Hematopoietic multipotent progenitor cell treated with erythropoietin and hydrocortisone succinate and interleukin-3 and kit ligand, for 15 days (in vitro differentiated cells): ENCODE results near the gene MAP3K2.
"Not testable (repeated sequence)": the region's sequence is repeated elsewhere in the genome, so short reads cannot be mapped to it uniquely, and the experiment has no call there.

Source experiments
- DNase-seq: peaks from one replicate; pipeline ENCODE4 v3.0.0-alpha.2; 2015; ENCODE audit warnings: low spot score

MAP3K2 gene

DNA sequence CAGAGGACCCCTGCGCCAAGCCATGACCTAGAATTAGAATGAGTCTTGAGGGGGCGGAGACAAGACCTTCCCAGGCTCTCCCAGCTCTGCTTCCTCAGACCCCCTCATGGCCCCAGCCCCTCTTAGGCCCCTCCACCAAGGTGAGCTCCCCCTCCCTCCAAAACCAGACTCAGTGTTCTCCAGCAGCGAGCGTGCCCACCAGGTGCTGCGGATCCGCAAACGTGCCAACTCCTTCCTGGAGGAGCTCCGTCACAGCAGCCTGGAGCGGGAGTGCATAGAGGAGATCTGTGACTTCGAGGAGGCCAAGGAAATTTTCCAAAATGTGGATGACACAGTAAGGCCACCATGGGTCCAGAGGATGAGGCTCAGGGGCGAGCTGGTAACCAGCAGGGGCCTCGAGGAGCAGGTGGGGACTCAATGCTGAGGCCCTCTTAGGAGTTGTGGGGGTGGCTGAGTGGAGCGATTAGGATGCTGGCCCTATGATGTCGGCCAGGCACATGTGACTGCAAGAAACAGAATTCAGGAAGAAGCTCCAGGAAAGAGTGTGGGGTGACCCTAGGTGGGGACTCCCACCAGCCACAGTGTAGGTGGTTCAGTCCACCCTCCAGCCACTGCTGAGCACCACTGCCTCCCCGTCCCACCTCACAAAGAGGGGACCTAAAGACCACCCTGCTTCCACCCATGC lies 33.5 kb upstream of the MAP3K2 start:
- DNase-seq, result no peak

GRCh38 chr2:127420039-127420864 lies 32.5 kb upstream of the MAP3K2 start:
- no peak for DNase-seq

DNA sequence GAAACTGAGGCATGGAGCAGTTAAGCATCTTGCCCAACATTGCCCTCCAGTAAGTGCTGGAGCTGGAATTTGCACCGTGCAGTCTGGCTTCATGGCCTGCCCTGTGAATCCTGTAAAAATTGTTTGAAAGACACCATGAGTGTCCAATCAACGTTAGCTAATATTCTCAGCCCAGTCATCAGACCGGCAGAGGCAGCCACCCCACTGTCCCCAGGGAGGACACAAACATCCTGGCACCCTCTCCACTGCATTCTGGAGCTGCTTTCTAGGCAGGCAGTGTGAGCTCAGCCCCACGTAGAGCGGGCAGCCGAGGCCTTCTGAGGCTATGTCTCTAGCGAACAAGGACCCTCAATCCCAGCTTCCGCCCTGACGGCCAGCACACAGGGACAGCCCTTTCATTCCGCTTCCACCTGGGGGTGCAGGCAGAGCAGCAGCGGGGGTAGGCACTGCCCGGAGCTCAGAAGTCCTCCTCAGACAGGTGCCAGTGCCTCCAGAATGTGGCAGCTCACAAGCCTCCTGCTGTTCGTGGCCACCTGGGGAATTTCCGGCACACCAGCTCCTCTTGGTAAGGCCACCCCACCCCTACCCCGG lies 31.8 kb upstream of the MAP3K2 start:
- no peak for DNase-seq

- no peak for DNase-seq
These were observed 31.3 kb upstream of the MAP3K2 start for GRCh38 chr2:127419112-127419430.

- no peak for DNase-seq
These were observed 30.7 kb upstream of the MAP3K2 start, which contains the start of gene PROC for GRCh38 chr2:127418300-127419111. Gene PROC, plus strand, starts transcription at chr2:127418427. Its CDS starts 1,516 bp downstream, at chr2:127419943.

DNA sequence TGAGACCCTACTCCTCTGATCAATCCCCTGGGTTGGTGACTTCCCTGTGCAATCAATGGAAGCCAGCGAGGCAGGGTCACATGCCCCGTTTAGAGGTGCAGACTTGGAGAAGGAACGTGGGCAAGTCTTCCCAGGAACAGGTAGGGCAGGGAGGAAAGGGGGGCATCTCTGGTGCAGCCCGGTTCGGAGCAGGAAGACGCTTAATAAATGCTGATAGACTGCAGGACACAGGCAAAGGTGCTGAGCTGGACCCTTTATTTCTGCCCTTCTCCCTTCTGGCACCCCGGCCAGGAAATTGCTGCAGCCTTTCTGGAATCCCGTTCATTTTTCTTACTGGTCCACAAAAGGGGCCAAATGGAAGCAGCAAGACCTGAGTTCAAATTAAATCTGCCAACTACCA lies 29.6 kb upstream of the MAP3K2 start:
- DNase-seq, result no peak

DNA sequence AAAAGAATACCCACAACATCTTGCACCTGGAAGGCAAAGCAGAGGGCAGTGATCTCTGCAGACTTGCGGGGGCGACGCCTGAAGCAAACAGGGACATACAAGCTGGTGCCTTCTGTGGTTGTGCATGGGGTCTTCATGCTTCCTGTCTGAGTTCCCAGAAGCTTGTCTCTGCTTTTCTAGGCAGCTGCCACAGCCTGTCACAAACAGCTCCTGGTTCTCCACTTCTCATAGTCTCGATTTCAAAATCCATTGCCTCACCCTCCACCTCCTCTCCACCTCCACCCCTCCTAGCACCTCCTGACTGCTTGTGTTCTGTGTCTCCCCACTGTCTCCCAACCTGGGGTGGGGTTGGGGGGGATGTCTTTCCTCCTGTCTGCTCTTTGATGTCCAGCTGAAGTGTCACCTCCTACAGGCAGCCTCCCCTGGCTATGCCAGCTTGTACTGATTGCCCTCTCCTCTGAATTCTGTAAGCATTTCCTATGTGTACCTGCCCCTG lies 28.8 kb upstream of the MAP3K2 start:
- no peak for DNase-seq

DNA sequence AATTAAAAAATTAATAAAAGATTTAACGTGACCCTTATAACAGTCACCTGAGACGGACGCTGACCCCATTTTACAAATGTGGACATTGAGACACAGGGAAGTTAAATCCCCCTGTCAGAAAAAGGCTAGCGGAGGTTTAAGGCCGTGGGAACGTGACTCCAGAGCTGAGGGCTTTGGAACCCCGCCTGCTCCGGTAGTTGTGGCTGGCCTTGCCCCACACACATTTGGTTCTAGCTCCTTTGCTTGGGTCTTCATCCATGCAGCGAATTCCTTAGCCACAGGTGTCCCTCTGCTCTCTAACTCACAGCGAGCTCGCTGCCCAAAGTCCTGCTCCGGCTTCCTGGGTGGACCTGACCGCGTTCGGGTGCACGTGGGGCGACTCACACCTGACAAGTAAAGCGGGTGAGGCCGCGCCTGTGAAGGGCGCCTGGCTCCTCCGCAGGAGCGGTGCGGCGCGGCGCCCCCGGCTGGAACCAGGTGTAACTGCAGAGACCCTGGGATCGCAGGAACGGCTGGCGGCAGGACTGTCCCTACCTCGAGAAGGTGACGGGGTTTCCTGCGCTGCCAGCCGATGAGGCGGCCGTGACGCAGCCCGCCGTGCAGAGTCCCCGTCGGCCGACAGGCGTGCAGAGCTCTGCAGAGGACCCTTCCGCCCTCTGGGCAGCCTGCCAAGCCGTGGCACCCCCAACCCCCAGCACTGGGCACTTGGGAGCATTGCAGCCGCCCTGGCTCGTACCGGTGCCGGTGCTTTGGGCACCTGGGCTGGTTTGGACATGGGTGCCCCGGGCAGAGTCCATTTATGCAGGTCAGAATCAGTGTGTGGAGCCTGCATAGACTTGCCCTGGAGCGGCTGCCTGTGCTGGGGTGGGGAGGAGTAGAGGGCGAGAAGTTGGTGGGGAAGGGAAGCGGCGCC lies 28.1 kb upstream of the MAP3K2 start:
- DNase-seq, result peak; percentile 51

DNA sequence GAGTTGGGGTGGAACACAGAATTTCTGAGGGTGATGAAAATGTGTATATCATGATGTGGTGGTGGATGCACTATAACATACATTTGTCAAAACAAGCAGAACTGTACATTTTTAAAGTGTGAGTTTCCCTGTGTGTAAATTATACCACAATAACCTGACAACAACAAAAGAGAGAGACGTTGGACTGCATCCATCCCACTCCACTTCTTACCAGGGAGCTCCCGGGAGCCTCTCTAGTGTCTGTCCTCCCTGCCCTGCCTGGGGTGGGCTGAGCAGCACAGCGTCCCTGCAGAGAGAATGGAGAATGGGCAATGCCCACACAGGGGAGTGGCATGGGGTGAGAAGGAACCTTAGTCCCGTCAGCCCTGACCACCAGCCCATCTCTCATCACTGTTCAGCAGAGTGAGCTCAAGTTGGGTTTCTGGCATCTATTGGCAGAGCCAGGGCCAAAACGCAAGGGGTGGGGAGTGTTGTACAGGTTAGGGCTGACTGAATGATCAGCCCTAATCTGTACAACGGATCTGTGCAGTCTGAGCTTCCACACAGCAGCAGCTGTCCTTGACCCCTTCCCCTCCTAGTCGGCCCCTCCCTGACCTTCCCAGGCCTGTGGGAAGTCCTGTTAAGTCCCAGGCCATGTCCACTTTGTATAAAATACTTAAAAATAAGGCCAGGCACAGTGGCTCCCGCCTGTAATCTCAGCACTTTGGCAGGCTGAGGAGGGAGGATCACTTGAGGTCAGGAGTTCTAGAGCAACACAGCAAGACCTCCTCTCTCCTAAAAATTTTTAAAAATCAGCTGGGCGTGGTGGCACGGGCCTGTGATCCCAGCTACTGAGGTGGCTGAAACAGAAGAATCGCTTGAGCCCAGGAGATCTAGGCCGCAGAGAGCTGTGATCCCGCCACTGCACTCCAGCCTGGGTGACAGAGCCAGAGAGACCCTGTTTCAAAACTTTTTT lies 27.1 kb upstream of the MAP3K2 start:
- DNase-seq, result no peak

DNA sequence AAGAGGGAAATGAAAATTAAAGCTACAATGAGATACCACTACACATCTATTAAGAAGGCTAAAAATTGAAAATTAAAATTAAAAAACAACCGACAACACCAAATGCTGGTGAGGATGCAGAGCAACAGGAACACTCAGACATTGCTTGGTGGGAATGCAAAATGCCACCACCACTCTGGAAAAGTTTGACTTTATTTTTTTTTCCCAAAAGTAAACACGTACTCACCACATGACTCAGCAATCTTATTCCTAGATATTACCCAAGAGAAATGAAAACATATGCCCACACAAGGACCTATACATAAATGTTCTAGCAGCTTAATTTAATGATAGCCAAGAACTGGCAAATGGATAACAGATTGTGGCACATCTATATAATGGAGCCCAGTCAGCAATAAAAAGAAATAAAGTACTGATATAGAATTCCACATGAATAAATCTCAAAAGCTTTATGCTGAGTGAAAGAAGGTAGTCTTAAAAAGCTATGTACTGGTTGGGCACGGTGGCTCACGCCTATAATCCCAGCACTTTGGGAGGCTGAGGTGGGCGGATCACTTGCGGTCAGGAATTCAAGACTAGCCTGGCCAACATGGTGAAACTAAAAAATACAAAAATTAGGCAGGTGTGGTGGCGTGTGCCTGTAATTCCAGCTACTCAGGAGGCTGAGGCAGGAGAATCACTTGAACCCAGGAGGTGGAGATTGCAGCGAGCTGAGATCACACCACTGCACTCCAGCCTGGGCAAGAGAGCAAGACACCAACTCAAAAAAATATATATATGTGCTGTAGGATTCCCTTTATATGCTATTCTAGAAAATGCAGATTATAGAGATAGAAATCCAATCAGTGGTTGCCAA lies 26.2 kb upstream of the MAP3K2 start:
- peak; percentile 43 for DNase-seq

DNA sequence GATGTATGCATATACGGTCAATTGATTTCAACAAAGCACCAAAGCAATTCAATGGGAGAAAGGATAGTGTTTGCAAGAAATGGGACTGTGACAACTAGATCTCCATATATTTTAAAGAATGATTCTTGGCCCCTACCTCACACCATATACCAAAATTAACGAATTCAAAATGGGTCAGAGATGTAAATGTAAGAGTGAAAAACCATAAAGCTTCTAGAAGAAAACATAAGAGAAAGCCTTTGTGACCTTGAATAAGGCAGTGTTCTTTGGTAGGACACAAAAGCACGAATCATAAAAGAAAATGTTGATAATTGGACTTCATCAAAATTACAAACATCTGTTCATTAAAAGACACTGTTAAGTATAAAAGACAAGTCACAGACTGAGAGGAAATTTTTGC lies 25.4 kb upstream of the MAP3K2 start:
- no peak for DNase-seq

DNA sequence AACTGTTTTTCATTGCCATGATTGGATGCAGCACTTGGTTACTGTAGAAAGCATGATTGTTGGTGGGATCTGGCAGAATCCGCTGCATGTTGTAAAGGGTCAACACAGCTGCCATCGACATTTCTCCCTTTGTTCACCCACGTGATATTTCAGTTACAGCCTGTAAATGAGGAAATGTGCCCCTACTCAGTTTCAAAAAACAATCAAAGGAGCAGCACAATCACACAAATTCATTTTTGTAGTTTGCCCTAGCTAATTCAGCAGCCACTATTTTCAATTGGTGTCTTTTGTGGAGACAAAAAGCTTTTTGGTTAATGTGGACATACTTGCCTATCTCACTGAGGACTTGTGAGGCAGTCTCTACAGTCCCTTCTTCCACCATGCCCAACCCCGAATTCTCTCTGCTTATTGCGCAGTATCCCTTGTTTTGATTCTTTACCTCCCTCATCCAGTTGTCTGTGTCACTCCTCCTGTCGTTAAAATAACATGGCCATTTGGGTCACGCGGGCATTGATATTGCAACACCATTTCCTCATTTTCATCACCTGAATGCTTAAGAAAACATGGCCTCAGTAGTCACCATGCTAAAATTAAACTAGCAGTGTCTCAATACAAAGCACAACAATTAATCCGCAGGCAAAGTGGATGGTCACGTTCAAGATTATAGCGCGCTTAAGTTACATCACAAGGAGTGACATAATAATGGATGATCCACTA lies 24.0 kb upstream of the MAP3K2 start:
- DNase-seq, result no peak

- DNase-seq, result no peak
These were observed 23.3 kb upstream of the MAP3K2 start for GRCh38 chr2:127410871-127411652.

- not testable (repeated sequence) for DNase-seq
These were observed 21.9 kb upstream of the MAP3K2 start for GRCh38 chr2:127409716-127410115.

DNA sequence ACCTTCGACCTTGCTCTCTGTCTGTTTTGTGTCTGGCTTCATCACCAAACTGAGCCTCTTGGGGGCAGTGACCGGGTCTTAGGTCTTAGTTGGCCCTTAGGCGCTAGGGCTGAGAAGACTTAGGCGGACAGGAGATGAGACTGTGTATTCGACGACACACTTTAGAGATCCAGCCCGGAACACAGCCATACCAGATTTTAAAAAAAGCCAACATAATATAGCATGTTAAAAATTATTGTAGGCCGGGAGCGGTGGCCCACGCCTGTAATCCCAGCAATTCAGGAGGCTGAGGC lies 21.0 kb upstream of the MAP3K2 start:
- DNase-seq, result no peak

DNA sequence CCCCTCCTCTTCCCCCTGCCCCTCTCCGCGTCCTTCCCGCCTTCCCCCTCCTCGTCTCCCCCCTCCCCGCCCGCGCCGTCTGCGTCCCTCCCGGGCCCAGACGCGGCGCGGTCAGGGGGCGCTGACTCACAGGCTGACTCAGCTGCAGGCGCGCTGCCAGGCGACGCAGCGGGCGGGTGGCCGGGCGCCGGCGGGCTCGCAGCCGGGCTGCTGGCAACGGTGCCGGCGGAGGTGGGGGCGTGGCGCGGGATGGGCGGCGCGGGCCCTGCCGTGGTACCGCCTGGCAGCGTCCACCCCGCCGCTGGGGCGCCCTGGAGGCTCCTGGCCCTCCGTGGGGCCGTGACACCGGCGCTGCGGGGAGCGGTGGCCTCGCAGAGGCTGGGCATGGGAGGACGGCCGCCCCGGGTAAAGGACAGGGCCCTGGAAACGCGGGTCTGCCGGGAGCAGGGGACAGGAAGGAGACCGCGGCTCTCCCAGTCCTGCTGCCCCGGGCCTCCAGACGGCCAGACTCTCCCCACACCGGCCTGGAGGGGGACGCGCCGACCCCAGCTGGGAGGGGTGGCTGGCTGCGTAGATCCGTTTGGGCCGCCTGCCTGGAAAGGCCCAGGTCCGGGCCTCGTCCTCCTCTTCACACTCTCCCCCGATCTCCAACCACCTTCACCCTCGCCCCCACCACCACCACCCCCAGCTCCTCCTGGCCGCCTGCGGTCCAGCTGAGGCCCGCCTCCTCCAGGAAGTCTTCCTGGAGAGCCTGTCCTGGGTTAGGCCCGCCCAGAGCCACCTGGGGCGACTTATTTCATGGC lies 20.4 kb upstream of the MAP3K2 start:
- peak; percentile 94 for DNase-seq

DNA sequence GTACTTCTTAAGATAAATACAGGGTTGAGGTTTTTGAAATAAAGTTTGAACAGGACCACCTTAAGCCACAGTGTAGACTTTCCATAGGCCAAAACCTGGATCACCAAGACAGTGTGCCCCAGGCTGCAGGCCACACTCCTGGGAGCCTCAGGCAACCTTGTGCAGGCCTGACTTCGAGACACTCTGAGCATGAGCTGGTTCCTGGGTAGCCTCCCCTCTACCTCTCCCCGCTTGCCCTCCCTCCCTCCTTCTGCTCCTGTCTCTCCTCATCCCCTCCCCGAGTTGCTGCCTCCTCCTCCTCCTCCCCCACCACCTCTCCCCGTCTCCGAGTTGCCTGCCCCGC lies 19.9 kb upstream of the MAP3K2 start:
- no peak for DNase-seq
